Spinal cord (tissue), 10 donors: Measurements from ENCODE around the gene COA1. TPM values are rescaled to one million over a fixed set of nuclear protein-coding genes. Genes with fewer than 3 reads are reported as not detected.
"Not testable (repeated sequence)": the region's sequence is repeated elsewhere in the genome, so short reads cannot be mapped to it uniquely, and the experiment has no call there.

Experiments used
- DNase-seq, 6 donors: peaks; one replicate each; pipeline versions ENCODE4 v3.0.0 to v3.0.0-alpha.2; 2013 to 2015; ENCODE audit warnings: low spot score in 6 of 6, low read depth in 4 of 6
- H3K27ac ChIP-seq: one replicate; pipeline ENCODE4 v1.5.1; 2013; ENCODE audit warnings: low read depth, low read length, control low read depth
- H3K27me3 ChIP-seq: one replicate; pipeline ENCODE4 v1.6.1; 2013; ENCODE audit warnings: low read length; ENCODE audit not compliant: control insufficient read depth, insufficient read depth
- H3K36me3 ChIP-seq: one replicate; pipeline ENCODE4 v1.6.1; 2013; ENCODE audit warnings: low read length; ENCODE audit not compliant: control insufficient read depth, insufficient read depth
- H3K4me1 ChIP-seq: one replicate; pipeline ENCODE4 v1.6.1; 2013; ENCODE audit warnings: low read length; ENCODE audit not compliant: control insufficient read depth, insufficient read depth
- H3K4me3 ChIP-seq: one replicate; pipeline ENCODE4 v1.5.1; 2013; ENCODE audit warnings: low read depth, low read length, control low read depth
- H3K9me3 ChIP-seq: one replicate; pipeline ENCODE4 v1.6.1; 2013; ENCODE audit warnings: low read length; ENCODE audit not compliant: control insufficient read depth, insufficient read depth
- WGBS: methylation state at CpG from one replicate; pipeline ENCODE4 v1.1.5; 2013; ENCODE audit warnings: missing lambda C conversion rate; ENCODE audit not compliant: insufficient coverage; 5-methylcytosine and 5-hydroxymethylcytosine counted together
- polyA plus RNA-seq, 2 donors: library from polyadenylated mRNA; unstranded; fragments of 120-200 nt; gene quantifications; one replicate each; pipeline ENCODE4 v1.2.1, GENCODE V29; 2013; ENCODE audit not compliant: insufficient read length in 2 of 2
- total RNA-seq, 2 donors: library from RNA; depleted of rRNA in 1 of 2; stranded (reverse); fragments of 120-200 nt in 1 of 2; fragments of >200 nt in 1 of 2; gene quantifications; one replicate each; pipeline versions ENCODE4 v1.2.3 to v1.2.4, GENCODE V29; 2013 to 2014
- donor health status: healthy.

Gene COA1
- total and polyA plus RNA-seq, 4 donors, result 51.2 to 72.8 (median 59.1) TPM

- Histone ChIP-seq H3K4me1 (no peaks in the 10 kb centered on the region), H3K9me3 (peaks cover 1% of the 10 kb centered on the region), H3K27me3 (no peaks in the 10 kb centered on the region), H3K27ac (no peak overlapping the region), H3K36me3 (no peaks in the 10 kb centered on the region), H3K4me3 (no peak overlapping the region)
- no CpG with 5 or more reads among the region's 4 CpGs for WGBS
- DNase-seq, result no peak
These were observed 49.9 kb downstream of the COA1 start for GRCh38 chr7:43679210-43680068.

GRCh38 chr7:43678315-43678714 is 51.0 kb downstream of the COA1 start:
- Histone ChIP-seq H3K27ac (no peak overlapping the region), H3K4me1 (no peaks in the 10 kb centered on the region), H3K9me3 (peaks cover 5% of the 10 kb centered on the region), H3K27me3 (no peaks in the 10 kb centered on the region), H3K4me3 (no peak overlapping the region), H3K36me3 (no peaks in the 10 kb centered on the region)
- peak in 1 of 6 donors; percentile 20 for DNase-seq
- no CpG with 5 or more reads among the region's 1 CpG for WGBS

GRCh38 chr7:43677864-43678263 is 51.5 kb downstream of the COA1 start:
- Histone ChIP-seq H3K4me1 (no peaks in the 10 kb centered on the region), H3K27ac (no peak overlapping the region), H3K9me3 (peaks cover 5% of the 10 kb centered on the region), H3K36me3 (no peaks in the 10 kb centered on the region), H3K27me3 (no peaks in the 10 kb centered on the region), H3K4me3 (no peak overlapping the region)
- no peak for DNase-seq

GRCh38 chr7:43674559-43675436 is 54.5 kb downstream of the COA1 start:
- H3K4me1 ChIP-seq, result no peaks in the 10 kb centered on the region
- H3K36me3 ChIP-seq, result no peaks in the 10 kb centered on the region
- no peak overlapping the region for H3K27ac ChIP-seq
- no peaks in the 10 kb centered on the region for H3K27me3 ChIP-seq
- no peak overlapping the region for H3K4me3 ChIP-seq
- DNase-seq, result no peak
- no CpG with 5 or more reads among the region's 4 CpGs for WGBS
- H3K9me3 ChIP-seq, result peaks cover 4% of the 10 kb centered on the region

- H3K27ac ChIP-seq, H3K4me1 ChIP-seq, H3K36me3 ChIP-seq, H3K4me3 ChIP-seq, H3K9me3 ChIP-seq, H3K27me3 ChIP-seq, DNase-seq: not testable (repeated sequence)
- WGBS, result 100% methylated on average over 1 of the region's 5 CpGs
These were observed 55.9 kb downstream of the COA1 start for GRCh38 chr7:43673243-43673976.

GRCh38 chr7:43671521-43671920 is 57.8 kb downstream of the COA1 start:
- H3K27ac ChIP-seq, result no peak overlapping the region
- no peaks in the 10 kb centered on the region for H3K4me1 ChIP-seq
- no peaks in the 10 kb centered on the region for H3K27me3 ChIP-seq
- H3K36me3 ChIP-seq, result no peaks in the 10 kb centered on the region
- H3K9me3 ChIP-seq, result peaks cover 4% of the 10 kb centered on the region
- no peak for DNase-seq
- no peak overlapping the region for H3K4me3 ChIP-seq
- WGBS, result no CpG with 5 or more reads among the region's 4 CpGs

GRCh38 chr7:43669286-43670081 is 59.8 kb downstream of the COA1 start:
- H3K36me3 ChIP-seq, result no peaks in the 10 kb centered on the region
- no peaks in the 10 kb centered on the region for H3K4me1 ChIP-seq
- no peak overlapping the region for H3K4me3 ChIP-seq
- H3K27ac ChIP-seq, result no peak overlapping the region
- no peaks in the 10 kb centered on the region for H3K27me3 ChIP-seq
- peak in 1 of 6 donors; percentile 24 for DNase-seq
- WGBS, result 66% methylated on average over 12 of the region's 15 CpGs
- H3K9me3 ChIP-seq, result peaks cover 4% of the 10 kb centered on the region

GRCh38 chr7:43668035-43668434 is 61.3 kb downstream of the COA1 start:
- 100% methylated on average over 1 of the region's 1 CpG for WGBS
- Histone ChIP-seq H3K27ac (no peak overlapping the region), H3K27me3 (no peaks in the 10 kb centered on the region), H3K36me3 (no peaks in the 10 kb centered on the region), H3K4me1 (no peaks in the 10 kb centered on the region), H3K9me3 (no peaks in the 10 kb centered on the region), H3K4me3 (no peak overlapping the region)
- no peak for DNase-seq

- Histone ChIP-seq H3K9me3 (no peaks in the 10 kb centered on the region), H3K36me3 (no peaks in the 10 kb centered on the region), H3K27ac (no peak overlapping the region), H3K27me3 (no peaks in the 10 kb centered on the region), H3K4me3 (no peak overlapping the region), H3K4me1 (no peaks in the 10 kb centered on the region)
- no peak for DNase-seq
These were observed 62.4 kb downstream of the COA1 start for GRCh38 chr7:43666938-43667337.
